ENCODE measurements around the gene DOCK4.

DOCK4 gene

GRCh38 chr7:112118581-112119566 lies 87.3 kb downstream of the DOCK4 start:
- Histone ChIP-seq H3K9ac (ENCODE audit: low read depth, low read length) (no peak overlapping the region), H3K9me3 (ENCODE audit: control insufficient read depth, insufficient read depth, low read length) (no peaks in the 10 kb centered on the region), H3K36me3 (ENCODE audit: insufficient read depth, low read length) (no peaks in the 10 kb centered on the region), H3K4me1 (ENCODE audit: insufficient read depth, low read length) (no peaks in the 10 kb centered on the region)

GRCh38 chr7:112116894-112117293 lies 89.3 kb downstream of the DOCK4 start:
- Histone ChIP-seq H3K36me3 (ENCODE audit: insufficient read depth, low read length) (no peaks in the 10 kb centered on the region), H3K9ac (ENCODE audit: low read depth, low read length) (no peak overlapping the region), H3K4me1 (ENCODE audit: insufficient read depth, low read length) (no peaks in the 10 kb centered on the region), H3K9me3 (ENCODE audit: control insufficient read depth, insufficient read depth, low read length) (no peaks in the 10 kb centered on the region)

- Histone ChIP-seq H3K4me1 (ENCODE audit: insufficient read depth, low read length) (no peaks in the 10 kb centered on the region), H3K9ac (ENCODE audit: low read depth, low read length) (no peak overlapping the region), H3K9me3 (ENCODE audit: control insufficient read depth, insufficient read depth, low read length) (no peaks in the 10 kb centered on the region), H3K36me3 (ENCODE audit: insufficient read depth, low read length) (no peaks in the 10 kb centered on the region)
Observed at GRCh38 chr7:112116358-112116757, 89.8 kb downstream of the DOCK4 start.

- Histone ChIP-seq H3K9ac (ENCODE audit: low read depth, low read length) (no peak overlapping the region), H3K36me3 (ENCODE audit: insufficient read depth, low read length) (no peaks in the 10 kb centered on the region), H3K9me3 (ENCODE audit: control insufficient read depth, insufficient read depth, low read length) (no peaks in the 10 kb centered on the region), H3K4me1 (ENCODE audit: insufficient read depth, low read length) (no peaks in the 10 kb centered on the region)
Observed at GRCh38 chr7:112115880-112116279, 90.3 kb downstream of the DOCK4 start.

GRCh38 chr7:112113913-112114575 lies 92.2 kb downstream of the DOCK4 start:
- Histone ChIP-seq H3K36me3 (ENCODE audit: insufficient read depth, low read length) (no peaks in the 10 kb centered on the region), H3K9me3 (ENCODE audit: control insufficient read depth, insufficient read depth, low read length) (no peaks in the 10 kb centered on the region), H3K4me1 (ENCODE audit: insufficient read depth, low read length) (no peaks in the 10 kb centered on the region), H3K9ac (ENCODE audit: low read depth, low read length) (no peak overlapping the region)

- no peaks in the 10 kb centered on the region for H3K36me3 ChIP-seq (ENCODE audit: insufficient read depth, low read length)
- H3K9me3 ChIP-seq (ENCODE audit: control insufficient read depth, insufficient read depth, low read length): no peaks in the 10 kb centered on the region
- no peaks in the 10 kb centered on the region for H3K4me1 ChIP-seq (ENCODE audit: insufficient read depth, low read length)
- H3K9ac ChIP-seq (ENCODE audit: low read depth, low read length): no peak overlapping the region
Observed at GRCh38 chr7:112112822-112113255, 93.4 kb downstream of the DOCK4 start.

GRCh38 chr7:112110651-112111050 lies 95.5 kb downstream of the DOCK4 start:
- H3K9ac ChIP-seq (ENCODE audit: low read depth, low read length): no peak overlapping the region
- H3K9me3 ChIP-seq (ENCODE audit: control insufficient read depth, insufficient read depth, low read length): no peaks in the 10 kb centered on the region
- no peaks in the 10 kb centered on the region for H3K36me3 ChIP-seq (ENCODE audit: insufficient read depth, low read length)
- H3K4me1 ChIP-seq (ENCODE audit: insufficient read depth, low read length): no peaks in the 10 kb centered on the region

- Histone ChIP-seq H3K36me3 (ENCODE audit: insufficient read depth, low read length) (no peaks in the 10 kb centered on the region), H3K9ac (ENCODE audit: low read depth, low read length) (no peak overlapping the region), H3K9me3 (ENCODE audit: control insufficient read depth, insufficient read depth, low read length) (no peaks in the 10 kb centered on the region), H3K4me1 (ENCODE audit: insufficient read depth, low read length) (no peaks in the 10 kb centered on the region)
Observed at GRCh38 chr7:112110175-112110574, 96.0 kb downstream of the DOCK4 start.

GRCh38 chr7:112108981-112109380 lies 97.2 kb downstream of the DOCK4 start:
- Histone ChIP-seq H3K36me3 (ENCODE audit: insufficient read depth, low read length) (no peaks in the 10 kb centered on the region), H3K9ac (ENCODE audit: low read depth, low read length) (no peak overlapping the region), H3K4me1 (ENCODE audit: insufficient read depth, low read length) (no peaks in the 10 kb centered on the region), H3K9me3 (ENCODE audit: control insufficient read depth, insufficient read depth, low read length) (no peaks in the 10 kb centered on the region)

GRCh38 chr7:112105584-112106530 lies 100.3 kb downstream of the DOCK4 start:
- H3K9me3 ChIP-seq (ENCODE audit: control insufficient read depth, insufficient read depth, low read length): no peaks in the 10 kb centered on the region
- no peaks in the 10 kb centered on the region for H3K4me1 ChIP-seq (ENCODE audit: insufficient read depth, low read length)
- H3K9ac ChIP-seq (ENCODE audit: low read depth, low read length): no peak overlapping the region
- H3K36me3 ChIP-seq (ENCODE audit: insufficient read depth, low read length): no peaks in the 10 kb centered on the region

GRCh38 chr7:112104120-112104519 lies 102.1 kb downstream of the DOCK4 start:
- H3K36me3 ChIP-seq (ENCODE audit: insufficient read depth, low read length): no peaks in the 10 kb centered on the region
- H3K9ac ChIP-seq (ENCODE audit: low read depth, low read length): no peak overlapping the region
- no peaks in the 10 kb centered on the region for H3K9me3 ChIP-seq (ENCODE audit: control insufficient read depth, insufficient read depth, low read length)
- no peaks in the 10 kb centered on the region for H3K4me1 ChIP-seq (ENCODE audit: insufficient read depth, low read length)

- H3K4me1 ChIP-seq (ENCODE audit: insufficient read depth, low read length): no peaks in the 10 kb centered on the region
- no peak overlapping the region for H3K9ac ChIP-seq (ENCODE audit: low read depth, low read length)
- H3K9me3 ChIP-seq (ENCODE audit: control insufficient read depth, insufficient read depth, low read length): no peaks in the 10 kb centered on the region
- H3K36me3 ChIP-seq (ENCODE audit: insufficient read depth, low read length): no peaks in the 10 kb centered on the region
Observed at GRCh38 chr7:112103246-112103645, 103.0 kb downstream of the DOCK4 start.

- H3K9me3 ChIP-seq (ENCODE audit: control insufficient read depth, insufficient read depth, low read length): no peaks in the 10 kb centered on the region
- no peak overlapping the region for H3K9ac ChIP-seq (ENCODE audit: low read depth, low read length)
- H3K36me3 ChIP-seq (ENCODE audit: insufficient read depth, low read length): no peaks in the 10 kb centered on the region
- no peaks in the 10 kb centered on the region for H3K4me1 ChIP-seq (ENCODE audit: insufficient read depth, low read length)
Observed at GRCh38 chr7:112101201-112101846, 104.9 kb downstream of the DOCK4 start.

GRCh38 chr7:112097524-112097923 lies 108.7 kb downstream of the DOCK4 start:
- peaks cover 4% of the 10 kb centered on the region; the same call in 1 of the 2 replicates for H3K4me1 ChIP-seq (ENCODE audit: insufficient read depth, low read length)
- no peak overlapping the region for H3K9ac ChIP-seq (ENCODE audit: low read depth, low read length)
- no peaks in the 10 kb centered on the region for H3K36me3 ChIP-seq (ENCODE audit: insufficient read depth, low read length)
- H3K9me3 ChIP-seq (ENCODE audit: control insufficient read depth, insufficient read depth, low read length): no peaks in the 10 kb centered on the region

Data from ES-I3 (cell line).